HG03460 (cell line): ENCODE results near the gene PNPLA6.

Source experiments
- ATAC-seq: cut with Tn5 transposase; IDR thresholded peaks from one replicate; pipeline ENCODE4 v1.9.1; 2021; ENCODE audit not compliant: unreplicated experiment

Gene PNPLA6

DNA sequence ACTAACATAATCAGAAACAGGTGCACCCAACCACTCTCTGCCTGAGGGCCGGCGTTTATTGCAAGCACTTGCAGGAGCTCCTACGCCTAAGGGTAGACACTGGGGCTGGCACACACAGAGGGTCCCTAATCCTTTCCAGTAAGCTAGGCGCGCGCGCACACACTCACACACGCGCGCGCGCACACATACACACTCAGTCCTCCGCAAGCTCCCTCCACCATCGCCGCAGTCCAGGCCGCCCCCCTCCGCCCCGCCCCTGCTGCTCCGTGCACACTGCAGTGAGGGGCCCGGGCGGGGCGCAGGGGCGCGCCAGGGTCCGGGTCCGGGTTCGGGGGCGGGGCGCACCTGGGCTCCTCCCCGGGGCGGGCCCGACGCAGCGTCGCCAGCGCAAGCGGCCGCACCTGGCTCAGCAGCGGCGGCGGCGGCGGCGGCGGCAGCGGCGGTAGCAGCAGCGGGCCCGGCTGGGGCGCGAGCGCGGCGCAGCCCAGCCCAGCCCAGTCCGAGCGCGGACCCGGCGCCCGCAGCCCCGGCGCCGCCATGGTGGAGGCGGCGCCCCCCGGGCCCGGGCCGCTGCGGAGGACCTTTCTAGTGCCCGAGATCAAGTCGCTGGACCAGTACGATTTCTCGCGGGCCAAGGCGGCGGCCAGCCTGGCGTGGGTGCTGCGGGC, 60.1 kb downstream of the PNPLA6 start, which contains the start of gene CAMSAP3:
Gene CAMSAP3 (plus strand): TSS at position 398 of the 668 bp plus-strand sequence. CDS start 140 bp downstream, at position 538.
- no peak for ATAC-seq

DNA sequence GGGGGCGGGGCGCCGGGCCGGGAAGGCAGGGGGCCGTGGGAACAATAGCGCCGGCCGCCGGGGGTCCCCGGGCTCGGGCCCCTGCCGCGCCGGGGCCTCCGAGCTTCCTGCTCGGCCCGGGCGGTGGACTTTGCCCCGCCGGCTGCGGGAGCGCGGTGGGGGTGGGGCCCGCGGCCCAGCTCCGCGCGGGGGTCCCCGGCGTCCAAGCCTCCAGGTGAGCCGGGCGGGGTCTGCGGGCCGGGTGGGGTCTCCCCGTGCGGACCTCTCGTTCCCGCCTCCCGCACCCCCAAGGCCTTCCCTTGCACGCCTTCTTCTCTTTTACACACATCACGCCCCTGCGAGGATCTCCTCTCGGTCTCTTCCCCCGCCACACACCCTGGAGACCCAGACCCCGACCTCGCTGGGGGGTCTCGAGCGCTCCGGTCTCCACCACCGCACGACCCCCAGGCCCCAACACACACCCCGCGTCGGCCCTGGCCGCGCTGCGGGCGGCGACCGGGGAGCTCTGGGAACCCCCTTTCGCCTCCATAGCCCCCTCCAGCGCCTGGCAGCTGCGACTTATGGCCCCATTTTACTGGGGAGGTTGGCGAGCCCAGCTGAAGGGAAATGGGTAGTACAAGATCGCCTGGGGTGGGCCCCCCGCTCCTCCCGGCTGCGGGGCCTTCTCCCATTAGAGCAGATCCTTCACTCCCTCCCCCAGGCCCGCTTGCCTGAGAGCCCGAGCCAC, 60.9 kb downstream of the PNPLA6 start:
- no peak for ATAC-seq

DNA sequence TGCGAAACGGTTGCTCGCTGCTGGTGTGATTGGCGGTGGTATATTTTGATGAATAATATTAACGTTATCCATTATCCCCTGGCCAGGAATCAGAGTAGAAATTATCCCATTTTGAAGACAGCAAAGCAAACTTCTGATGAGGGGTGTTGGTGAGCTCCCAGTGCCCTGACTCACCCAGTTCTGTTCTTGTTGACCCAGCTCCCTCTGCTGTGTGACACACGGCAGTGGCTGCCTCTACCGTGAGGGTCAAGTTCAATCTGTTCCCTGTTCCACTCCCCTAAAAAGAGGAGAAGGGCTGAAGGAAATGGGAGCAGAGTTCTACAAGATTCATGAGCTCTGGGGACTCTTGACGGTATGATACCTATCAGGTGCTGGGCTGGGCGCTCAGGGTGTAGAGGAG, 62.2 kb downstream of the PNPLA6 start:
- ATAC-seq, result no peak

DNA sequence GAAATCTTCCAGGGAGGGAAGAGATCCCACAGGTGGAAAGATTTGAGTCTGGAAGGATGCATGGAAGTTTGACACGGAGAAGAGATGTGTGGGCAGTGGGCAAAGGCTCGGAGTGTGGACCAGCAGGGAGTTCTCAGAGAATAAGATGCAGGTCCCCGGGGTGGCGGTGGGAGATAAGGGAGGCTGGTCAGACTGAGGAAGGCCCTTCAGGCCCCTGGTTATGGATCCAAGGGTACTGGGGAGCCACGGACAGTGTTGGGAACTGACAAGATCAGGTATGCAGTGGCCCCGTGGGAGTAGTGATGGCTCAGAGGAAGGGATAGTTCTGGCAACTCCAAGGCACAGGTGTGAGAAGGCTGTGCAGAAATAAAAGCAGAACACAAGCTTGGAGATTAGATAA, 62.7 kb downstream of the PNPLA6 start:
- ATAC-seq, result no peak

DNA sequence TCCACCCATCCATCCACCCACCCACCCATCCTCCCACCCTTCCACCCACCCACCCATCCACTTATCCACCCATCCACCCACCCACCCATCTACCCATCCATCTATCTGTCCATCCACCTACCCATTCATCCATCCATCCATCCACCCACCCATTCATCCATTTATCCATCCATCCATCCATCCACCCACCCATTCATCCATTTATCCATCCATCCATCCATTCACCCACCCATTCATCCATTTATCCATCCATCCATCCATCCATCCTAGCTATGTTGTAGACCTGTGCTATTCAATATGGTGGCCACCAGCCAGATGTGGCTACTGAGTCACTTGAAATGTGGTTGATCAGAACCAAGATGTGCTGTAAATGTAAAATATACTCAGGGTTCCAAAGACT, 65.2 kb downstream of the PNPLA6 start:
- no peak for ATAC-seq

DNA sequence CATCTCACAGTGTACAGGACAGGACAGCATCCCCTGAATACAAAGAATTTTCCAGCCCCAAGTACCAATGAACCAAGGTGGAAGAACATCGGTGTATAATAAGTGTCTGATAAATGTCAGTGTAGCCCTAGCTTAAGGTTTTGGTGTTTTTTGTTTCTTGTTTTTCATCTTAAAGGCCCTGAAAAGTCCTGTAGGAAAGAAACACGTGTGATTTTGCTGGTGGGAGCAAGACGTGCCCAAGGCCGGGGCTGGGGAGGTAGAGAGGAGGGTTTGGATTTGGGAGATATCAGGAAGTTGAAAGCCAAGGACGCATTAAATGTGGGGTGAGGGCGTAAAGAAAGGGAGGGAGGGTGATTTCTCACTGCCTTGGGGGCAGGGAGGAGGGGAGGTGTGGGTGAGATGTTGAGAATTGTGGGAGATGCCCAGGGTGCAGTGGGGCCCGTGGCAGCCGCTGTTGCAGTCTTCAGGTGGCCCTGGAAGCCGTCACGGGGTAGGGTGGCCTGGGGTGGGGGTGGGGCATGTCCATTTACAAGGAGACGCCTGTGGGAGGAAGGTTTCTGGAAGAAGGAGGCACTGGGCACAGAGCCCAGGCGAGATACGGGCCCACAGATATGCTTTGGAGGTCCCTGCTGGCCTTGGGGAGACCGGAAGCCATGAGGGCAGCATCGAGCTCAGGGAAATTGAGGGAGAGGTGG, 66.9 kb downstream of the PNPLA6 start:
- ATAC-seq, result no peak

DNA sequence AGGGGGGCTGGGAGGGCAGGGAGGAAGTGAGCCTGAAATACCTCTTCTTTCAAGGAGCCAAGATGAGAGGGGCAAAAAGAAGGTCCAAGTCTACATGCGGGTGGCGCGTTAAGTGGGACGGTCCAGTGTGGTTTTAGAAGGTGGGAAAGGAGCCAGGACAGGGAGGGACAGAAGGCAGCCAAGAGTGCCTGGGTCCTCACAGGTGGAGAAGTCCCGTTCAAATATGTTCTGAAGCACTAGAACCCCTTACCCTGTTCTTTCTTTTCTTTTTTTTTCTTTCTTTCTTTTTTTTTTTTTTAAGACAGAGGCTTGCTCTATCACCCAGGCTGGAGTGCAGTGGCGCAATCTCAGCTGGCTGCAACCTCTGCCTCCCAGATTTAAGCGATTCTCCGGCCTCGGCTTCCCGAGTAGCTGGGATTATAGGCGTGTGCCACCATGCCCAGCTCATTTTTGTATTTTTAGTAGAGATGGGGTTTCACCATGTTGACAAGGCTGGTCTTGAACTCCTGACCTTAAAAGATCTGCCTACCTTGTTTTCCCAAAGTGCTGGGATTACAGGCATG, 67.5 kb downstream of the PNPLA6 start:
- no peak for ATAC-seq

DNA sequence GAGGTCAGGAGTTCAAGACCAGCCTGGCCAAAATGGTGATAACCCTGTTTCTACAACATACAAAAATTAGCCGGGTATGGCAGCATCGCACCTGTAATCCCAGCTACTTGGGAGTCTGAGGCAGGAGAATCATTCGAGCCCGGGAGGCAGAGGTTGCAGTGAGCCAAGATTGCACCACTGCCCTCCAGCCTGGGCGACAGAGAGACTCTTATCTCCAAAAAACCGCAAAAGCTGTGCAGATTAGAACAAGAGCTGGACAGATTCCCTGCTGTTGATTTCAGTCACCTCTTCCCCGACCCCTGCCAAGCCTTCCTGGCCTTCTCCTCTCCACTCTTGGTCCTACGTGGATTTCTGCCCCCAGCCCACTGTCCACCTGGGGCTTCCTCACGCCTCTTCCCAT, 68.4 kb downstream of the PNPLA6 start:
- ATAC-seq, result no peak

DNA sequence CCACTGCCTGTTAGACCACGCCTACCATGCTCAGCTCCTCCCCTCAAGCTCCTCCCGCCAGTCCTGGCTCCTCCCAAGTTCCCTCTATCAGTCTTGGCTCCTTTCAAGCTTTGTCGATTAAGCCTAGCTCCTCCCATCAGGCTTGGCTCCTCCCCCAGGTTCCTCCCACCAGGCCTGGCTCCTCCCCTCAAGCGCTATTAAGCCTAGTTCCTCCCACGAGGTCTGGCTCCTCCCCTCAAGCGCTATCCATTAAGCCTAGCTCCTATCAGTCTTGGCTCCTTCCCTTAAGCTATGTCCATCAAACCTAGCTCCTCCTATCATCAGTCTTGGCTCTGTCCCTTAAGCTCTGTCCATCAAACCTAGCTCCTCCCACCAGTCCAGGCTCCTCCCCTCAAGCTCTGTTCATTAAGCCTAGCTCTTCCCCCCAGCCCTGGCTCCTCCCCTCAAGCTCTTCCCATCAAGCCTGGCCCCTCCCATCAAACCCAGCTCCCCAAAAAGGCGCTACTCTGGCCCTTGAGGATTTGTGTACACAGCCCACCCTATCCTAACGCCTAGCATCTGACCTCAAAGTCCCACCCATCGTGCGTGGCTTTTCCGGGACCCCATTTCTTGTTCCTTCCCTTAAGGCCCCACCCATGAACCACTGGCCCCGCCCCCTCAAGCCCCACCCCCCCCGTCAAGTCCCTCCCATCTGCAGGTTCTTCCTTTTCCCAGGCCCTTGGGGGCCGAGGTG, 70.1 kb downstream of the PNPLA6 start:
- ATAC-seq, result no peak

DNA sequence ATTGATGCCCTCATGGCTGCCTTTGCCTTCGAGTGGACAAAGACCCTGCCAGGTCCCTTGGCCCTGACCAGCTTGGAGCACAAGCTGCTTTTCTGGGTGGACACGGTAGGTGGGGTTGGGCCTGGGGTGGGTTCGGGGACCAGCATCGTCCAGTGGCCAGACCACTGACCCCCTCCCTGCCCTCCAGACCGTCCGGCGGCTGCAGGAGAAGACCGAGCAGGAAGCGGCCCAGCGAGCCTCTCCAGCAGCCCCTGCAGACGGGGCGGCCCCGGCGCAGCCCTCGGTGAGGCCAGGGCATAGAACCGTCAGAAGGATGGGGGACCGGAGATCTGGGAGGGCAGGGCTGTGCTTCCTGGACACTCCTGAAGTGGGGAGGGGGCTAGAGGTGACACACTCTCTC, 70.8 kb downstream of the PNPLA6 start:
- ATAC-seq, result no peak

DNA sequence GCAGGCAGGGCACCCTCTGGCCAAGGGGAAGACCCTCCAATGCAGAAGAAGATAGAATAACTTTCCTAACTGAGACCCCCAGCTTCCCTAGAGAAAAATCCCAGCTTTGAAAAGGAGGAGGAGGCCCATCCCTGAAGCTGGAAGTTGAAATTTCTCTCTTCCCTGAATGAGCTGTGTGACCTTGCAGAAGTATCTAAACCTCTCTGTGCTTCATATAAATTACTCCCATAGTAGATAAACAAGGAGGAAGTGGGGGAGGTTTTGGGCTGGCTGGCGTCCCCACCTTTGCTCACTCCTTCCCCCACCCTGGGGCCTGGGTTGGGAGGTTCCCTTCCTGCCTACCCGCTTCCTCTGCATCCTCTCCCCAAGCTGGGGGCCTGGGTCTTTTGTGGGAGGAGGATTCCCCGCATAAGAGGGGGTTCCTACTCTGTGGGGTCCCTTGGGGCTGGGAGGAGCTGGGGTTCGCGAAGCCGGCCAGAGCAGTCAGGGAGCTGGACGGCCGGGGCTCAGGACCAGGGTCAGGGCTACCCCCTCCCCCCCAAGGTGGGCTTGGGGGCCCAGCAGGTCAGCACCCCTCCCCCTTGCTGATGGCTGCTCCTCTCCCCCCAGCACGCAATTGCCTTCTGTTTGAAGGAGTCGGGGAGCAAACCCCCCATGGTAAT, 71.8 kb downstream of the PNPLA6 start:
- ATAC-seq, result no peak

DNA sequence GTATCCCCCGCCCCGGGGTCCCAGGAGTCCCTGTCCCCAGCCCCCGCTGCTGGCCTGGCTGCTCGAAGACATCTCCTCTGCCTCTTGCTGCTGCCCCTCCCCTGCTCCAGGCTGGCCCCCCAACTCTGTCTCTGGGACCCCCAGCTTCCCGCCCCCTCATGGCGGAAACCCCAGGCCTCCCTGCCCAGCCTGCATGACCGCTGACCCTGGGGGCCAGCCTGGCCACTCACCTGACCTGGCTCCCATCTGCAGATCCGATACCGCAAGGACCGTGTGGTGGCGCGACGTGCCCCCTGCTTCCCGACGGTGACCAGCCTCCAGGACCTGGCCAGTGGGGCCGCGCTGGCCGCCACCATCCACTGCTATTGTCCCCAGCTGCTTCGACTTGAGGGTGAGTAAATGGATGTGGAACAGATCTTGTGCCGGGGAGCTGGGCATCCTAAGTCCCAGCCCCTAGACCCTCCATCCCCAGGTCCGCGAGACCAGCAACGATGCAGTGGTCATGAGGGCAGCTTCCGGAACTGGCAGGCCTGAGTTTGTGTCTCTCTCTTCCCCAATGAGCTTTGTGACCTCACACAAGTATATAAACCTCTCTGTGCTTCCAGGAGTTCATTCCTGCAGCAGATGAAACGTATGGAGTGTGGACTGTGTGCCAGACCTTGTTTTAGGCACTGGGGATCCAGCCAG, 72.5 kb downstream of the PNPLA6 start:
- no peak for ATAC-seq

DNA sequence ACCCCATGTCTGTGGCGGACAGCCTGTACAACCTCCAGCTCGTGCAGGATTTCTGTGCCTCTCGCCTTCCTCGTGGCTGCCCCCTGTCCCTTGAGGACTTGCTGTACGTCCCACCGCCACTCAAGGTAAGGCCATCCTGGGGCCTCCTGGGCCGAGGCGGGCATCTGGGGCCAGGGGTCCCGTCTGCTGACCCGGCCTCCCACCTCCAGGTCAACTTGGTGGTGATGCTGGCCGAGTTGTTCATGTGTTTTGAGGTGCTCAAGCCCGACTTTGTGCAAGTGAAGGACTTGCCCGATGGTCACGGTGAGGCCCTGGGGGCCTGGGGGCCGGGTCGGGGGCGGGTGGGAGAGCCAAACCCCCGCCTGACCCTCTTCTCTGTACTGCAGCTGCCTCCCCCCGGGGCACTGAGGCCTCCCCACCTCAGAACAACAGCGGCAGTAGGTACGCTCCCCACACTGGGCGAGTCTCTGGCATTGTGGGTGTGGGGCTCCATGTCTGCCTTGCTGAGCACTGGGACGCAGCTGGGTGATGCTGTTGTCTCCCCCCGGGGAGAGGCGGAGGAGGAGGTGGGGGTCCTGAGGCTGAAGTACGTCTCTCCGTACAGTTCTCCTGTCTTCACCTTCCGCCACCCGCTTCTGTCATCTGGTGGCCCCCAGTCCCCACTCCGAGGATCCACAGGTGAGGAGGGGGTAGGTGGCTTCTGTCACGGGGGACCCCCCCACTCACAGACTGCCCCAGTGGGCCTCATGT, 75.1 kb downstream of the PNPLA6 start:
- no peak for ATAC-seq
